HepG2 (cell line): ENCODE results near the gene TUT4. TPM values are rescaled to one million over a fixed set of nuclear protein-coding genes. Genes with fewer than 3 reads are reported as not detected.

Experiments
- ATAC-seq: fragments of 200-7000 bp; cut with Tn5 transposase; 3 replicates; pipeline ENCODE4 v1.9.1; 2020; ENCODE audit warnings: mild to moderate bottlenecking, moderate library complexity
- BruUV-seq: library from RNA; stranded (reverse); fragments of 400-500 nt; replicated peaks from 2 replicates; lab custom pipeline; 2021; lab: Mats Ljungman, UMichigan
- CTCF ChIA-PET: fragments of 300-600 bp; formaldehyde crosslinking; extraction: SDS; loops from one replicate; lab custom pipeline; 2021; ENCODE audit warnings: low total read pairs, inconsistent platforms, low intra/inter-chr PET ratio; lab: Yijun Ruan, JAX
- POLR2A ChIA-PET: fragments of 350-600 bp; sonication (Branson Sonifier 250); formaldehyde crosslinking; loops from one replicate; lab custom pipeline; 2020; ENCODE audit warnings: antibody characterized with exemption, inconsistent platforms; lab: Yijun Ruan, JAX
- DNase-seq: peaks from one replicate; pipeline ENCODE4 v3.0.0-alpha.2; 2015; ENCODE audit warnings: low spot score
- FAIRE-seq: peaks from 3 replicates; lab custom pipeline; 2011; peaks lifted over from hg19 to GRCh38; lab: Jason Lieb, UNC
- H2AFZ ChIP-seq: one replicate; pipeline ENCODE4 v1.6.1; 2011; ENCODE audit warnings: low read length, inconsistent platforms
- H3K27ac ChIP-seq: fragments of 300-600 bp; 3 replicates; pipeline ENCODE4 v1.8.0; 2011; ENCODE audit warnings: mixed run types, mild to moderate bottlenecking, mixed read lengths, low read length, inconsistent platforms; ENCODE audit not compliant: insufficient read depth; ENCODE audit errors: extremely low read length
- H3K27me3 ChIP-seq, 2 experiments: fragments of 200-600 bp in 1 of 2; 2 replicates in 1 of 2; 3 replicates in 1 of 2; pipeline versions ENCODE4 v1.6.0 to v1.8.0; 2011; ENCODE audit warnings: low read length in 2 of 2, mild to moderate bottlenecking in 2 of 2, moderate library complexity in 2 of 2, inconsistent platforms in 1 of 2; ENCODE audit not compliant: insufficient read depth in 2 of 2, control insufficient read depth in 1 of 2
- H3K36me3 ChIP-seq, 2 experiments: fragments of 200-600 bp in 1 of 2; replicated peaks in 1 of 2; 2 replicates in 1 of 2; 3 replicates in 1 of 2; pipeline versions ENCODE4 v1.5.1 to v1.8.0; 2011; ENCODE audit warnings: low read length in 2 of 2, inconsistent platforms in 1 of 2; ENCODE audit not compliant: insufficient read depth in 2 of 2, control insufficient read depth in 1 of 2
- H3K4me1 ChIP-seq: 2 replicates; pipeline ENCODE4 v1.5.1; 2012; ENCODE audit warnings: low read length, inconsistent platforms; ENCODE audit not compliant: insufficient read depth
- H3K4me2 ChIP-seq: 2 replicates; pipeline ENCODE4 v1.6.0; 2011; ENCODE audit warnings: low read depth, low read length, inconsistent platforms
- H3K4me3 ChIP-seq, 3 experiments: fragments of 200-600 bp in 1 of 3; sonication (generic), shearing (Covaris generic) in 1 of 3; replicated peaks in 1 of 3; 2 replicates each; pipeline ENCODE4 v1.5.1; 2011 to 2016; ENCODE audit warnings: low read length in 3 of 3, inconsistent platforms in 2 of 3, low read depth in 2 of 3, mild to moderate bottlenecking in 2 of 3, control low read depth in 1 of 3, mixed read lengths in 1 of 3; ENCODE audit not compliant: insufficient read depth in 1 of 3
- H3K79me2 ChIP-seq: one replicate; pipeline ENCODE4 v1.6.1; 2011; ENCODE audit warnings: low read length, inconsistent platforms; ENCODE audit not compliant: insufficient read depth
- H3K9ac ChIP-seq: 2 replicates; pipeline ENCODE4 v1.6.0; 2011; ENCODE audit warnings: mild to moderate bottlenecking, low read depth, low read length, inconsistent platforms; ENCODE audit not compliant: insufficient read depth
- H3K9me3 ChIP-seq: 2 replicates; pipeline ENCODE4 v1.5.1; 2012; ENCODE audit warnings: mild to moderate bottlenecking, low read length
- H4K20me1 ChIP-seq: 2 replicates; pipeline ENCODE4 v1.6.0; 2011; ENCODE audit warnings: inconsistent platforms, mild to moderate bottlenecking, low read length, moderate library complexity; ENCODE audit not compliant: insufficient read depth
- ATF1 ChIP-seq: IDR thresholded peaks from 2 replicates; pipeline ENCODE4 v1.6.1; 2016; ENCODE audit warnings: mild to moderate bottlenecking, control low read depth
- MBNL3 ChIP-seq: fragments of 250-450 bp; sonication (Bioruptor Pico); conservative IDR thresholded peaks from 2 replicates; pipeline ENCODE4 v1.8.0; 2022; ENCODE audit warnings: mild to moderate bottlenecking, inconsistent platforms
- POLR2A ChIP-seq, 2 experiments: IDR thresholded peaks; 2 replicates each; pipeline ENCODE4 v1.6.1; 2011; ENCODE audit warnings: low read depth in 2 of 2, low read length in 2 of 2, mild to moderate bottlenecking in 1 of 2, moderate library complexity in 1 of 2; ENCODE audit not compliant: insufficient read depth in 1 of 2
- SNAPC5 ChIP-seq: sonication (generic); formaldehyde crosslinking; IDR thresholded peaks from 2 replicates; pipeline ENCODE4 v1.8.1; 2023; ENCODE audit warnings: mild to moderate bottlenecking, missing genetic modification reagents, borderline replicate concordance
- SP140L ChIP-seq: sonication (generic); formaldehyde crosslinking; IDR thresholded peaks from 2 replicates; pipeline ENCODE4 v1.4.0; 2020; ENCODE audit warnings: missing genetic modification reagents, borderline replicate concordance
- ZMYM2 ChIP-seq: sonication (generic); formaldehyde crosslinking; IDR thresholded peaks from 2 replicates; pipeline ENCODE4 v1.8.0; 2022; ENCODE audit warnings: mild to moderate bottlenecking, missing genetic modification reagents
- ZNF280D ChIP-seq: sonication (generic); formaldehyde crosslinking; IDR thresholded peaks from 2 replicates; pipeline ENCODE4 v1.5.1; 2020; ENCODE audit warnings: mild to moderate bottlenecking, missing genetic modification reagents
- ZNF317 ChIP-seq: sonication (generic); formaldehyde crosslinking; IDR thresholded peaks from 2 replicates; pipeline ENCODE4 v1.5.0; 2020; ENCODE audit warnings: mild to moderate bottlenecking, missing genetic modification reagents
- ZNF44 ChIP-seq: sonication (generic); formaldehyde crosslinking; IDR thresholded peaks from 2 replicates; pipeline ENCODE4 v1.5.1; 2020; ENCODE audit warnings: mild to moderate bottlenecking, missing genetic modification reagents
- ZNF512 ChIP-seq: sonication (generic); formaldehyde crosslinking; IDR thresholded peaks from 2 replicates; pipeline ENCODE4 v1.4.0; 2020; ENCODE audit warnings: mild to moderate bottlenecking, missing genetic modification reagents
- ZNF589 ChIP-seq: sonication (generic); formaldehyde crosslinking; conservative IDR thresholded peaks from 2 replicates; pipeline ENCODE4 v1.8.0; 2022; ENCODE audit warnings: mild to moderate bottlenecking, moderate library complexity, missing genetic modification reagents
- ZNF615 ChIP-seq: sonication (generic); formaldehyde crosslinking; IDR thresholded peaks from 2 replicates; pipeline ENCODE4 v1.5.0; 2020; ENCODE audit warnings: mild to moderate bottlenecking, missing genetic modification reagents, borderline replicate concordance
- WGBS: methylation state at CpG from one replicate; pipeline ENCODE4 v1.1.6; 2017; ENCODE audit warnings: low lambda C conversion rate; 5-methylcytosine and 5-hydroxymethylcytosine counted together
- in situ Hi-C: cut with HindIII; loops from 2 replicates; pipeline ENCODE4 v1.10.0; 2017; ENCODE audit warnings: low pct_unique_long_range_greater_than_20kb; ENCODE audit not compliant: extremely low pct_ligation_motif_present
- intact Hi-C: fragments of 100-400 bp; cut with micrococcal nuclease; formaldehyde crosslinking; loops from one replicate; pipeline ENCODE4 v1.10.0; 2022; ENCODE audit not compliant: unreplicated experiment
- polyA plus RNA-seq, 8 experiments: library from polyadenylated mRNA; depleted of rRNA in 3 of 8; stranded (reverse) in 7 of 8; unstranded in 1 of 8; fragments of >200 nt; fragmentation: Illumina TruSeq in 4 of 8; extraction: Trizol in 4 of 8; gene quantifications; 2 replicates each; pipeline versions ENCODE4 v1.2.1 to v1.2.3, GENCODE V29; 2011 to 2016; ENCODE audit warnings: low read depth in 4 of 8, missing spikeins in 1 of 8, mixed read lengths in 1 of 8; ENCODE audit not compliant: insufficient read depth in 1 of 8
- total RNA-seq, 5 experiments: library from RNA; depleted of rRNA; stranded (reverse); fragments of >200 nt; fragmentation: Illumina TruSeq; extraction: Trizol; gene quantifications; 2 replicates each; pipeline ENCODE4 v1.2.3, GENCODE V29; 2016; ENCODE audit warnings: low read depth in 1 of 5

Gene TUT4
- total and polyA plus RNA-seq, 2 of the 13 experiments (the other 11 are each of a cell fraction or from before 2014, with no cell fraction given), result 44.7 to 53.5 TPM

GRCh38 chr1:52534928-52535764 is 17.7 kb downstream of the TUT4 start:
- no peak for FAIRE-seq
- Histone ChIP-seq H2AFZ (no peak overlapping the region), H3K4me3 (no peak overlapping the region), H3K4me1 (peaks cover 10% of the 10 kb centered on the region; the same call in 1 of the 2 replicates), H3K9me3 (peaks cover 9% of the 10 kb centered on the region), H4K20me1 (peaks cover 20% of the 10 kb centered on the region), H3K27ac (no peak overlapping the region), H3K36me3 (no peaks in the 10 kb centered on the region; a peak in 1 of 5 replicates), H3K27me3 (no peaks in the 10 kb centered on the region), H3K9ac (no peak overlapping the region), H3K4me2 (no peak overlapping the region), H3K79me2 (peaks cover 93% of the 10 kb centered on the region)
- intact Hi-C loops, result no loop called here
- ATAC-seq, result no peak
- TF ChIP-seq ZMYM2 (CRISPR knock-in tag) (no peak), POLR2A (IDR thresholded peaks at IDR 0.05; ENCODE audit: insufficient read depth in 1 of 2, low read depth in 2 of 2, low read length in 2 of 2) (no peak), ZNF589 (CRISPR knock-in tag) (no peak), ZNF280D (CRISPR knock-in tag) (no peak), ZNF44 (no peak), ZNF512 (no peak), SP140L (CRISPR knock-in tag) (no peak), SNAPC5 (no peak), ZNF317 (CRISPR knock-in tag) (no peak), MBNL3 (CRISPR knock-in tag) (no peak), ATF1 (no peak), ZNF615 (CRISPR knock-in tag) (no peak)
- WGBS, result 95% methylated on average over 2 of the region's 2 CpGs
- TSS peak; percentile 10 for BruUV-seq
- no peak for DNase-seq
- ChIA-PET CTCF (no interaction called here), POLR2A (no interaction called here)
- in situ Hi-C loops, result no loop called here
